HG03139 (cell line): ENCODE results near the gene CCDC34.

Experiments used
- ATAC-seq: cut with Tn5 transposase; IDR thresholded peaks from one replicate; pipeline ENCODE4 v1.9.1; 2021; ENCODE audit not compliant: unreplicated experiment

CCDC34 gene

GRCh38 chr11:27292637-27293010 is 70.4 kb downstream of the CCDC34 start:
- no peak for ATAC-seq

GRCh38 chr11:27291954-27292636 is 70.9 kb downstream of the CCDC34 start:
- ATAC-seq, result no peak

- no peak for ATAC-seq
Observed at GRCh38 chr11:27291302-27291889, 71.6 kb downstream of the CCDC34 start.

- ATAC-seq, result no peak
Observed at GRCh38 chr11:27290261-27291050, 72.6 kb downstream of the CCDC34 start.
